Upper lobe of left lung (tissue), 6 donors: Measurements from ENCODE around the gene DRD5. TPM values are rescaled to one million over a fixed set of nuclear protein-coding genes. Genes with fewer than 3 reads are reported as not detected.

ENCODE experiments used
- ATAC-seq, 2 donors: fragments of 200-7000 bp; cut with Tn5 transposase; one replicate each; pipeline ENCODE4 v1.9.1; 2022; ENCODE audit warnings: mild to moderate bottlenecking in 2 of 2, moderate library complexity in 2 of 2; ENCODE audit not compliant: low FRiP score in 2 of 2
- DNase-seq, 2 donors: peaks; one replicate each; pipeline ENCODE4 v3.0.0-alpha.2; 2019 to 2020
- H3K27ac ChIP-seq, 4 donors: fragments of 200-600 bp; sonication (generic); one replicate each; pipeline ENCODE4 v1.5.1; 2016 to 2019
- H3K27me3 ChIP-seq, 4 donors: fragments of 200-600 bp; sonication (generic); one replicate each; pipeline ENCODE4 v1.5.1; 2017 to 2019
- H3K36me3 ChIP-seq, 4 donors: fragments of 200-600 bp; sonication (generic); one replicate each; pipeline ENCODE4 v1.5.1; 2016 to 2019
- H3K4me1 ChIP-seq, 4 donors: fragments of 200-600 bp; sonication (generic); one replicate each; pipeline ENCODE4 v1.5.1; 2018 to 2019
- H3K4me3 ChIP-seq, 4 donors: fragments of 200-600 bp; sonication (generic); one replicate each; pipeline ENCODE4 v1.5.1; 2017 to 2019; ENCODE audit warnings: mild to moderate bottlenecking in 2 of 4, moderate library complexity in 1 of 4
- H3K9me3 ChIP-seq, 4 donors: fragments of 200-600 bp; sonication (generic); one replicate each; pipeline ENCODE4 v1.5.1; 2018 to 2019
- CTCF ChIP-seq, 6 experiments: fragments of 450-650 bp in 4 of 6; fragments of 200-600 bp in 2 of 6; sonication (generic) in 2 of 6; IDR thresholded peaks; one replicate each; pipeline ENCODE4 v1.5.1; 2016 to 2019; ENCODE audit warnings: antibody characterized with exemption in 6 of 6
- EP300 ChIP-seq, 4 donors: sonication (generic); formaldehyde crosslinking; IDR thresholded peaks; one replicate each; pipeline ENCODE4 v1.5.1; 2017; ENCODE audit warnings: antibody characterized with exemption in 4 of 4, control low read depth in 2 of 4
- POLR2A ChIP-seq, 4 donors: fragments of 450-650 bp; IDR thresholded peaks; one replicate each; pipeline ENCODE4 v1.5.1; 2016 to 2017; ENCODE audit warnings: antibody characterized with exemption in 4 of 4, mild to moderate bottlenecking in 2 of 4
- POLR2AphosphoS5 ChIP-seq, 2 donors: sonication (generic); formaldehyde crosslinking; IDR thresholded peaks; one replicate each; pipeline ENCODE4 v1.5.1; 2017; ENCODE audit warnings: antibody characterized with exemption in 2 of 2
- WGBS, 2 donors: methylation state at CpG; one replicate each; pipeline ENCODE4 v1.1.5; 2017 to 2018; 5-methylcytosine and 5-hydroxymethylcytosine counted together
- total RNA-seq, 6 donors: library from RNA; depleted of rRNA in 4 of 6; stranded (reverse); fragments of >200 nt in 4 of 6; gene quantifications; one replicate each; pipeline versions ENCODE4 v1.1.0 to v1.2.1, GENCODE V29; 2016 to 2021
- donor health status: DM: no; HTN: no; CAD: no; lungs with moderate emphysema.
- donor health status: DM: no; HTN: yes; CAD: no; lungs with severe emphysema.

The DRD5 gene
- total RNA-seq, 6 donors from 2014 or later: not detected

DNA sequence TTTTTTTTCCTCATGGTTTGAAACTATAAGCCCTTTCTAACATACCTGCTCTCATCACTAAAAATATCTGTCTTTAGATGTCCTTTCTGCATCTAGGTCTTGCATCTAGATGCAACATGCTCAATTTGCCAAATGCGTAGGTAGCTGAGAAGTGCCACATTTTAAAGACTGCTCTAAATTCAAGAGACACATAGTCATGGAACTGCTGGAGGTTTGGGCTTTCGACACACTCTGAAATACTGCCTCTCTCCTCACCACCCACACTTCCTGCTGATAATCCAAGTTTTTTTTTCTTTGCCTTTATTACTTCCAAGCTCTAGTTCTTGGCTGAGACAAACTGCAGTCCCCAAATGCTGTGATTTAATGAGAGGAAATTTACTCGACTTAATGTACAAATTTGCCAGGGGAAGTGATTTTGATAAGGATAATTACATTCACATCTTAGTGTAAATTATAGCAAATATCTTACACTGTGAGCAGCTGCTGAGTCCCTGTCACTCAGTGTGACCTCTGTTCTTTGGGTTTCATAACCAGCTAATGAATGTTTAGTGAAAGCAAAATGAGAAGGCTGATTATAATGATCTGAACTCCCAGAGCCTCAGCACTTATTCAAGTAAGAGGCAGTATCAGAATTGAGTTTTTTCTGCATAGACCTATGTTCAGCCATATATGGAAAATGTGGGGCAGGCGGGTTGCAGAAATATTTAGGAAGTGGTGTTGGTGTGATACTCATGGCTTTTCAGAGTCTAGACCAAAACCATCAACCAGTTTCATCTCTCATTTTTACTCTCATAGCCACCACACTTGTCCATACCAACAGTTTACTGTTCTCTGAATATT lies 31.3 kb downstream of the DRD5 start:
- no peaks in the 10 kb centered on the region for H3K4me1 ChIP-seq
- 48 to 51% methylated on average over 4 of the region's 4 CpGs for WGBS, 2 donors
- TF ChIP-seq POLR2AphosphoS5 (IDR thresholded peaks at IDR 0.05) (no peak), POLR2A (IDR thresholded peaks at IDR 0.05) (no peak), EP300 (IDR thresholded peaks at IDR 0.05) (no peak), CTCF (IDR thresholded peaks at IDR 0.05) (no peak)
- no peak for DNase-seq
- no peaks in the 10 kb centered on the region for H3K9me3 ChIP-seq
- no peak overlapping the region for H3K4me3 ChIP-seq
- peak in 1 of 2 donors; percentile 71 for ATAC-seq
- H3K27ac ChIP-seq: no peak overlapping the region
- H3K27me3 ChIP-seq: no peaks in the 10 kb centered on the region
- H3K36me3 ChIP-seq: no peaks in the 10 kb centered on the region

- Histone ChIP-seq H3K27ac (no peak overlapping the region), H3K9me3 (no peaks in the 10 kb centered on the region), H3K27me3 (no peaks in the 10 kb centered on the region), H3K36me3 (no peaks in the 10 kb centered on the region), H3K4me3 (no peak overlapping the region), H3K4me1 (no peaks in the 10 kb centered on the region)
- TF ChIP-seq CTCF (IDR thresholded peaks at IDR 0.05) (no peak), EP300 (IDR thresholded peaks at IDR 0.05) (no peak), POLR2A (IDR thresholded peaks at IDR 0.05) (no peak), POLR2AphosphoS5 (IDR thresholded peaks at IDR 0.05) (no peak)
- no peak for DNase-seq
- ATAC-seq: no peak
- 84 to 88% methylated on average over 3 of the region's 3 CpGs for WGBS, 2 donors
Observed at GRCh38 chr4:9816285-9816684, 34.9 kb downstream of the DRD5 start.

DNA sequence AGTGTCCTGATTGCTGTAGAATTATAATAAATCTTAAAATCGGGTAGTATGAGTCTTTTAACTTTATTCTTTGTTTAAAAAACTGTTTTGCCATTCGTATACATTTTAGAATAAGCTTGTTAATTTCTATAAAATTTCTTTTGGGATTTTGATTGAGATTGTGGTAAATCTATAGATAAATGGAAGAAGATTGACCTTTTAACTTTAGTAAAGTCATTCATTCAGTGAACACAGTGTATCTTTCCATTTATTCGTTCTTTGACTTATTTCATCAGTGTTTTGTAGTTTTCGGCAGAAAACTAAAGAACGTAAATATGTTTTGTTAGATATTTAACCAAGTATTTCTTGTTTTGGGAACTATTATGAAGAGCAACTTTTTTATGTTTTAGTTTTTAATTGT lies 38.9 kb downstream of the DRD5 start:
- DNase-seq (no peak), ATAC-seq (no peak)
- no peak for TF ChIP-seq EP300 (IDR thresholded peaks at IDR 0.05)
- TF ChIP-seq CTCF (IDR thresholded peaks at IDR 0.05): no peak
- no peak for TF ChIP-seq POLR2A (IDR thresholded peaks at IDR 0.05)
- no peak for TF ChIP-seq POLR2AphosphoS5 (IDR thresholded peaks at IDR 0.05)
- no peak overlapping the region for H3K27ac ChIP-seq
- no peaks in the 10 kb centered on the region for H3K27me3 ChIP-seq
- no peaks in the 10 kb centered on the region for H3K9me3 ChIP-seq
- H3K36me3 ChIP-seq: no peaks in the 10 kb centered on the region
- H3K4me3 ChIP-seq: no peak overlapping the region
- 73 to 74% methylated on average over 5 of the region's 5 CpGs for WGBS, 2 donors
- no peaks in the 10 kb centered on the region for H3K4me1 ChIP-seq

GRCh38 chr4:9825049-9825448 lies 43.6 kb downstream of the DRD5 start:
- ATAC-seq (no peak), DNase-seq (no peak)
- Histone ChIP-seq H3K36me3 (no peaks in the 10 kb centered on the region), H3K27me3 (no peaks in the 10 kb centered on the region), H3K4me1 (no peaks in the 10 kb centered on the region), H3K4me3 (no peak overlapping the region), H3K9me3 (no peaks in the 10 kb centered on the region), H3K27ac (no peak overlapping the region)
- WGBS, 2 donors: 34 to 42% methylated on average over 3 of the region's 3 CpGs
- TF ChIP-seq CTCF (IDR thresholded peaks at IDR 0.05): no peak
- no peak for TF ChIP-seq EP300 (IDR thresholded peaks at IDR 0.05)
- no peak for TF ChIP-seq POLR2A (IDR thresholded peaks at IDR 0.05)
- TF ChIP-seq POLR2AphosphoS5 (IDR thresholded peaks at IDR 0.05): no peak

- no peak for TF ChIP-seq EP300 (IDR thresholded peaks at IDR 0.05)
- no peak for TF ChIP-seq CTCF (IDR thresholded peaks at IDR 0.05)
- no peak for TF ChIP-seq POLR2AphosphoS5 (IDR thresholded peaks at IDR 0.05)
- no peak for TF ChIP-seq POLR2A (IDR thresholded peaks at IDR 0.05)
- WGBS, 2 donors: 89 to 95% methylated on average over 1 of the region's 1 CpG
- no peak for ATAC-seq
- Histone ChIP-seq H3K36me3 (no peaks in the 10 kb centered on the region), H3K27me3 (no peaks in the 10 kb centered on the region), H3K9me3 (no peaks in the 10 kb centered on the region), H3K4me3 (no peak overlapping the region), H3K27ac (no peak overlapping the region), H3K4me1 (no peaks in the 10 kb centered on the region)
- DNase-seq: no peak
Observed at GRCh38 chr4:9826551-9826950, 45.1 kb downstream of the DRD5 start.
